Measurements from ENCODE around the gene PCOLCE2.

Gene PCOLCE2

GRCh38 chr3:142904639-142905436 is 16.0 kb upstream of the PCOLCE2 start:
- TF ChIP-seq, protein P1, sequence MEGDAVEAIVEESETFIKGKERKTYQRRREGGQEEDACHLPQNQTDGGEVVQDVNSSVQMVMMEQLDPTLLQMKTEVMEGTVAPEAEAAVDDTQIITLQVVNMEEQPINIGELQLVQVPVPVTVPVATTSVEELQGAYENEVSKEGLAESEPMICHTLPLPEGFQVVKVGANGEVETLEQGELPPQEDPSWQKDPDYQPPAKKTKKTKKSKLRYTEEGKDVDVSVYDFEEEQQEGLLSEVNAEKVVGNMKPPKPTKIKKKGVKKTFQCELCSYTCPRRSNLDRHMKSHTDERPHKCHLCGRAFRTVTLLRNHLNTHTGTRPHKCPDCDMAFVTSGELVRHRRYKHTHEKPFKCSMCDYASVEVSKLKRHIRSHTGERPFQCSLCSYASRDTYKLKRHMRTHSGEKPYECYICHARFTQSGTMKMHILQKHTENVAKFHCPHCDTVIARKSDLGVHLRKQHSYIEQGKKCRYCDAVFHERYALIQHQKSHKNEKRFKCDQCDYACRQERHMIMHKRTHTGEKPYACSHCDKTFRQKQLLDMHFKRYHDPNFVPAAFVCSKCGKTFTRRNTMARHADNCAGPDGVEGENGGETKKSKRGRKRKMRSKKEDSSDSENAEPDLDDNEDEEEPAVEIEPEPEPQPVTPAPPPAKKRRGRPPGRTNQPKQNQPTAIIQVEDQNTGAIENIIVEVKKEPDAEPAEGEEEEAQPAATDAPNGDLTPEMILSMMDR (IDR thresholded peaks at IDR 0.05; ENCODE audit: low read depth, low read length) = peak; percentile 41
- in situ Hi-C loops (cut with HindIII; ENCODE audit: low sequenced_read_pairs) = no loop called here
- H3K4me3 ChIP-seq (ENCODE audit: low read depth, low read length) = no peak overlapping the region
- peak; percentile 34 for DNase-seq (ENCODE audit: low read depth, low spot score)

- TF ChIP-seq, protein P1 (IDR thresholded peaks at IDR 0.05; ENCODE audit: low read depth, low read length) = no peak
- no peak for DNase-seq (ENCODE audit: low read depth, low spot score)
- no peak overlapping the region for H3K4me3 ChIP-seq (ENCODE audit: low read depth, low read length)
- in situ Hi-C loops (cut with HindIII; ENCODE audit: low sequenced_read_pairs) = no loop called here
Observed at GRCh38 chr3:142902356-142902755, 13.5 kb upstream of the PCOLCE2 start.

GRCh38 chr3:142898346-142899213 is 9.7 kb upstream of the PCOLCE2 start:
- DNase-seq (ENCODE audit: low read depth, low spot score) = no peak
- no peak overlapping the region for H3K4me3 ChIP-seq (ENCODE audit: low read depth, low read length)
- TF ChIP-seq, protein P1 (IDR thresholded peaks at IDR 0.05; ENCODE audit: low read depth, low read length) = no peak
- in situ Hi-C loops (cut with HindIII; ENCODE audit: low sequenced_read_pairs) = no loop called here

DNA sequence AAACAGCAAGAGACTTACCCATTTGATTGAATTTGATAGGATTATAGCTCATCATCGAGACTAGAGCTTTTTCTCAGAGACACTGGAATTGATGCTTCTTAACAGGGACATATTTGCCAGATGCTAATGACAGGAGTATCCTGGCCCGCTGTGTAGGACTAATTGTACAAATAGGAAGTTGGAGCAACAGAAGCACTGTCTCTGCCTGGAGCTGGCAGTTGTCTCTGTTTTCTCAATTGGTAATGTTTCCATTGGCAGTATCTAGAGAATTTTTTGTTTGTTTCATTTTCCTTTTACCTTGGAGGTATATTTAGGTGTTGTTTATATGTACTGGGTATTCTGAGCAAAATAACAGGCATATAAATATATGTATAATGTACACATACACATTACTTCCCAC is 8.9 kb upstream of the PCOLCE2 start:
- in situ Hi-C loops (cut with HindIII; ENCODE audit: low sequenced_read_pairs) = no loop called here
- H3K4me3 ChIP-seq (ENCODE audit: low read depth, low read length) = no peak overlapping the region
- TF ChIP-seq, protein P1 (IDR thresholded peaks at IDR 0.05; ENCODE audit: low read depth, low read length) = no peak
- no peak for DNase-seq (ENCODE audit: low read depth, low spot score)

GRCh38 chr3:142896996-142897395 is 8.1 kb upstream of the PCOLCE2 start:
- no peak overlapping the region for H3K4me3 ChIP-seq (ENCODE audit: low read depth, low read length)
- in situ Hi-C loops (cut with HindIII; ENCODE audit: low sequenced_read_pairs) = no loop called here
- no peak for DNase-seq (ENCODE audit: low read depth, low spot score)

DNA sequence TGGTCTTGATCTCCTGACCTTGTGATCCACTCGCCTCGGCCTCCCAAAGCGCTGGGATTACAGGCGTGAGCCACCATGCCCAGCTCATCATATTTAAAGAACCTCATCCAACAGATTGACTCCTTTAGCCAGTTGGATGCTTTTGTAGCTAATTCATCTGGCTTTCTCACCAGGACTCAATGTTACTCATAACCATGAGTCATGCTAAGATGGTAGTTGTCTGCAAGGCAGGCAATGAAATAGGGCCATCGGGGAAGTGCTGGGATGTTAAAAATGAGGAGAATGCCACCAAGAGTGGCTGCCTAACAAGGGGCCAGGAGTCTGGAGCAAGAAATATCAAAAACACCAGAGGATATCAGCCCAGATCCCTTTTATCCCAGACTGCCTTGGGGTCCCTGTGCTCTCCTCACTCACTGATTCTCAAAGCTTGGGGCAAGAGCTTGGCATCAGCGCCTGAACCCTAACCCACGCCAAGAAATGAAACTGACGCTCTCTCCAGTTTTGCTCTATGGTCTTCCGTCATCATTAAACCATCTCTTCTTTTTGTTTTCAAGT is 7.4 kb upstream of the PCOLCE2 start:
- H3K4me3 ChIP-seq (ENCODE audit: low read depth, low read length) = no peak overlapping the region
- in situ Hi-C loops (cut with HindIII; ENCODE audit: low sequenced_read_pairs) = no loop called here
- TF ChIP-seq, protein P1 (IDR thresholded peaks at IDR 0.05; ENCODE audit: low read depth, low read length) = no peak
- DNase-seq (ENCODE audit: low read depth, low spot score) = peak; percentile 80

More at GRCh38 chr3:142896996-142897395, 8.1 kb upstream of the PCOLCE2 start:
- TF ChIP-seq, protein P1 (IDR thresholded peaks at IDR 0.05; ENCODE audit: low read depth, low read length) = no peak
